SH-SY5Y (cell line): ENCODE results near the gene UBE3B.

Experiments
- GATA2 ChIP-seq: IDR thresholded peaks from 2 replicates; pipeline ENCODE4 v1.6.1; 2011; ENCODE audit warnings: mild to moderate bottlenecking, low read depth, low read length
- GATA3 ChIP-seq: IDR thresholded peaks from 2 replicates; pipeline ENCODE4 v1.6.1; 2011; ENCODE audit warnings: low read depth, mild to moderate bottlenecking, low read length, moderate library complexity

DNA sequence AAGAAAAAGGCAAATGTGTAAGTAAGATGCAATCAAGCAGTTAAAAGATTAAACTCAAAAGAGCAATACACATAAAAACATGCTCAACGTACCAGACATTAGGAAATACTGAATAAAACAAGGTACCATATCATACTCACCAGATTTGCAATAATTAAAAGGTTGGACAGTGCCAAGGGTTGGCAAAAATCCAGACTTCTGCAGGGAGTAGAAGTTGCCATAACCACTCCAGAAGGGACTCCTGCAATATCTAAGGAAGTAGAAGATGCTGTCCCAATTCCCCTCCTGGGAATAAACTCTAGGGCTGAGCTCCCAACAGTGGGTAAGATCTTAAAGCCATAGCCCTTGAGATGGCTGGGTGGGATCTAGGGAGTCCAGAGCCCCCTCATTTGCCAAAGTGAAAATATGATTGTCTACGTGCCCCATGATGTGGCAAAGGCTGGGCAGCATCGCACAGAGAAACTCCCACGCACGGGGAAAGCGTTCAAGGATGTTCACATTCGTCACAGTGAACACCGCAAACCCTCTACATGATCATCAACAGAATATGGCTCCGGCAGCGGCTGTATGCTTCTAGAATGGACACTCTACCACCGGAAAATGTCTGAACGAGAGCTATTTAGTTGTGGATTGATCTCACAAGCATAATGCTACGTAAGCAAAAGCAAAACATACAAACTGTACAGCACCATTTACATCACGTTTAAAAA is 12.6 kb upstream of the UBE3B start:
- TF ChIP-seq GATA3 (no peak), GATA2 (no peak)
